ENCODE results near the gene TMPO. TPM values are rescaled to one million over a fixed set of nuclear protein-coding genes. Genes with fewer than 3 reads are reported as not detected.

Gene TMPO
- total and polyA plus RNA-seq, 2 of the 4 experiments (the other 2 are of a cell fraction) = 30.0 to 62.0 TPM

GRCh38 chr12:98509063-98509462 is 6.3 kb upstream of the TMPO start:
- TF ChIP-seq RAD21 (IDR thresholded peaks at IDR 0.05; ENCODE audit: low read length) (no peak), MXI1 (IDR thresholded peaks at IDR 0.05; ENCODE audit: borderline replicate concordance, low read depth, low read length) (no peak), CHD1 (IDR thresholded peaks at IDR 0.05; ENCODE audit: low read depth, low read length) (no peak), FOS (IDR thresholded peaks at IDR 0.05; ENCODE audit: low read depth, low read length) (no peak), RCOR1 (IDR thresholded peaks at IDR 0.05; ENCODE audit: insufficient replicate concordance, low read length) (no peak), CTCF (conservative IDR thresholded peaks at IDR 0.05; ENCODE audit: low read depth, low read length) (no peak), USF2 (IDR thresholded peaks at IDR 0.05; ENCODE audit: low read depth, low read length) (no peak), BHLHE40 (IDR thresholded peaks at IDR 0.05; ENCODE audit: low read depth, low read length) (no peak), ELK1 (IDR thresholded peaks at IDR 0.05; ENCODE audit: borderline replicate concordance, low read depth, low read length) (no peak), MAFK (IDR thresholded peaks at IDR 0.05; ENCODE audit: low read depth, low read length) (no peak), POLR2A (IDR thresholded peaks at IDR 0.05; ENCODE audit: low read depth, low read length) (no peak), RFX5 (IDR thresholded peaks at IDR 0.05; ENCODE audit: low read depth, low read length) (no peak), MAZ (IDR thresholded peaks at IDR 0.05; ENCODE audit: borderline replicate concordance, low read depth, low read length) (no peak), CEBPB (IDR thresholded peaks at IDR 0.05; ENCODE audit: low read depth, low read length) (no peak)
- Histone ChIP-seq H2AFZ (replicated peaks; ENCODE audit: low read length, poor library complexity) (no peak overlapping the region), H4K20me1 (ENCODE audit: insufficient read depth, low read length) (no peaks in the 10 kb centered on the region), H3K27me3 (ENCODE audit: control insufficient read depth, insufficient read depth, low read length) (no peaks in the 10 kb centered on the region), H3K18ac (ENCODE audit: low read depth, low read length) (no peak overlapping the region), H4K8ac (ENCODE audit: low read depth in 2 of 2, low read length in 2 of 2) (no peak overlapping the region), H4K5ac (ENCODE audit: low read depth, low read length) (no peak overlapping the region), H3K56ac (ENCODE audit: extremely low read depth, insufficient read depth, low read length) (no peak overlapping the region), H2BK20ac (ENCODE audit: low read depth, low read length) (no peak overlapping the region), H3K9me3 (ENCODE audit: control insufficient read depth, insufficient read depth, low read length) (no peaks in the 10 kb centered on the region), H2AK9ac (replicated peaks; ENCODE audit: low read depth, low read length, poor library complexity) (no peak overlapping the region), H3K4me2 (ENCODE audit: low read depth, low read length) (no peak overlapping the region), H2BK120ac (ENCODE audit: low read depth, low read length) (no peak overlapping the region), H3K23ac (ENCODE audit: low read depth, low read length) (no peak overlapping the region), H3K27ac (ENCODE audit: insufficient read depth, low read length) (no peak overlapping the region), H3K4me3 (ENCODE audit: insufficient read depth, low read depth, low read length) (no peak overlapping the region), H3K79me1 (ENCODE audit: low read depth in 1 of 2, low read length in 2 of 2) (peaks cover 12 to 18% of the 10 kb centered on the region in 2 experiments), H2BK15ac (ENCODE audit: low read depth, low read length) (no peak overlapping the region), H3K36me3 (ENCODE audit: control insufficient read depth, insufficient read depth, low read length) (no peaks in the 10 kb centered on the region), H4K91ac (ENCODE audit: insufficient read depth, low read depth, low read length) (no peak overlapping the region), H3K14ac (replicated peaks; ENCODE audit: low read depth, low read length) (no peak overlapping the region), H3K4me1 (ENCODE audit: control insufficient read depth, insufficient read depth, low read length) (no peaks in the 10 kb centered on the region), H3K9me1 (ENCODE audit: insufficient read depth, low read length) (peaks cover 2% of the 10 kb centered on the region; the same call in 1 of the 2 replicates), H2BK5ac (ENCODE audit: low read depth, low read length, poor library complexity, severe bottlenecking) (no peak overlapping the region), H3K9ac (ENCODE audit: low read depth, low read length) (no peak overlapping the region), H2AK5ac (ENCODE audit: low read depth, low read length) (no peak overlapping the region), H3K4ac (ENCODE audit: low read depth, low read length) (no peak overlapping the region)
- intact Hi-C loops (cut with micrococcal nuclease) (no loop called here), dilution Hi-C loops (cut with HindIII; ENCODE audit: low sequenced_read_pairs, unreplicated experiment) (no loop called here), in situ Hi-C loops (cut with MboI; ENCODE audit: low sequenced_read_pairs) (no loop called here)
- CTCF ChIA-PET = no interaction called here
- POLR2A ChIA-PET (ENCODE audit: unreplicated experiment) = no interaction called here
- WGBS, 2 experiments (ENCODE audit: extremely low coverage in 2 of 2, insufficient read length in 1 of 2) = 60% methylated on average over 1 of the region's 2 CpGs; no CpG with 5 or more reads in 1 of the 2 experiments
- DNase-seq (no peak), ATAC-seq (ENCODE audit: low read depth) (no peak)
- BruUV-seq (replicated peaks) = no TSS peak
